H9 (cell line): Measurements from ENCODE around the gene ERMP1. TPM values are rescaled to one million over a fixed set of nuclear protein-coding genes. Genes with fewer than 3 reads are reported as not detected.

Experiments used
- DNase-seq: peaks from one replicate; pipeline ENCODE4 v3.0.0-alpha.2; 2017
- H2AFZ ChIP-seq: one replicate; pipeline ENCODE4 v1.6.1; 2013; ENCODE audit warnings: mild to moderate bottlenecking, low read length, control low read depth, moderate library complexity
- H2AK5ac ChIP-seq: 2 replicates; pipeline ENCODE4 v1.6.1; 2013; ENCODE audit warnings: low read length, control low read depth, mixed read lengths; ENCODE audit not compliant: insufficient read length
- H2BK120ac ChIP-seq: one replicate; pipeline ENCODE4 v1.6.1; 2013; ENCODE audit warnings: low read depth, mild to moderate bottlenecking, low read length, control low read depth, inconsistent platforms; ENCODE audit not compliant: poor library complexity, severe bottlenecking
- H2BK12ac ChIP-seq: 2 replicates; pipeline ENCODE4 v1.6.1; 2013; ENCODE audit warnings: low read length, control low read depth, mixed read lengths, low read depth; ENCODE audit not compliant: insufficient read length
- H2BK15ac ChIP-seq: 2 replicates; pipeline ENCODE4 v1.6.1; 2013; ENCODE audit warnings: low read depth, low read length, control low read depth
- H2BK20ac ChIP-seq: one replicate; pipeline ENCODE4 v1.6.1; 2013; ENCODE audit warnings: low read depth, mild to moderate bottlenecking, low read length, control low read depth, inconsistent platforms; ENCODE audit not compliant: poor library complexity, severe bottlenecking
- H2BK5ac ChIP-seq: 2 replicates; pipeline ENCODE4 v1.6.1; 2013; ENCODE audit warnings: low read length, control low read depth, mixed read lengths; ENCODE audit not compliant: insufficient read length
- H3K14ac ChIP-seq: 2 replicates; pipeline ENCODE4 v1.6.1; 2013; ENCODE audit warnings: low read length, control low read depth; ENCODE audit not compliant: insufficient read depth
- H3K18ac ChIP-seq: 2 replicates; pipeline ENCODE4 v1.6.1; 2013; ENCODE audit warnings: low read depth, mild to moderate bottlenecking, mixed read lengths, low read length, control low read depth; ENCODE audit not compliant: insufficient read length
- H3K23ac ChIP-seq: 2 replicates; pipeline ENCODE4 v1.6.1; 2013; ENCODE audit warnings: low read length, control low read depth, mixed read lengths, low read depth; ENCODE audit not compliant: insufficient read length
- H3K23me2 ChIP-seq: 2 replicates; pipeline ENCODE4 v1.6.1; 2013; ENCODE audit warnings: low read depth, mild to moderate bottlenecking, mixed read lengths, low read length, control low read depth; ENCODE audit not compliant: insufficient read length, poor library complexity, severe bottlenecking
- H3K27ac ChIP-seq: 2 replicates; pipeline ENCODE4 v1.5.1; 2013; ENCODE audit warnings: low read length, control low read depth, mixed read lengths, low read depth; ENCODE audit not compliant: insufficient read length
- H3K27me3 ChIP-seq: 2 replicates; pipeline ENCODE4 v1.6.1; 2013; ENCODE audit warnings: low read length, control low read depth, inconsistent platforms; ENCODE audit not compliant: insufficient read depth
- H3K4ac ChIP-seq: 2 replicates; pipeline ENCODE4 v1.6.1; 2013; ENCODE audit warnings: low read depth, mild to moderate bottlenecking, control low read depth, inconsistent platforms, low read length, moderate library complexity
- H3K4me1 ChIP-seq: 2 replicates; pipeline ENCODE4 v1.6.1; 2013; ENCODE audit warnings: low read length, control low read depth, inconsistent platforms; ENCODE audit not compliant: insufficient read depth
- H3K4me2 ChIP-seq: 2 replicates; pipeline ENCODE4 v1.6.1; 2013; ENCODE audit warnings: low read length, control low read depth, mixed read lengths; ENCODE audit not compliant: insufficient read length, insufficient read depth
- H3K56ac ChIP-seq: 2 replicates; pipeline ENCODE4 v1.6.1; 2013; ENCODE audit warnings: low read depth, mild to moderate bottlenecking, mixed read lengths, low read length, control low read depth; ENCODE audit not compliant: insufficient read length
- H3K79me1 ChIP-seq: 2 replicates; pipeline ENCODE4 v1.6.1; 2013; ENCODE audit warnings: low read depth, mild to moderate bottlenecking, moderate library complexity, low read length, control low read depth, inconsistent platforms; ENCODE audit not compliant: insufficient read depth, poor library complexity, severe bottlenecking
- H3K79me2 ChIP-seq: 2 replicates; pipeline ENCODE4 v1.6.1; 2013; ENCODE audit warnings: low read length, control low read depth, inconsistent platforms; ENCODE audit not compliant: insufficient read depth
- H3K9ac ChIP-seq: 2 replicates; pipeline ENCODE4 v1.6.1; 2013; ENCODE audit warnings: low read length, control low read depth, mixed read lengths; ENCODE audit not compliant: insufficient read length; ENCODE audit errors: extremely low read depth
- H3K9me3 ChIP-seq: one replicate; pipeline ENCODE4 v1.6.1; 2013; ENCODE audit warnings: low read depth, low read length, inconsistent platforms; ENCODE audit not compliant: control insufficient read depth
- H3T11ph ChIP-seq: one replicate; pipeline ENCODE4 v1.6.1; 2013; ENCODE audit warnings: mild to moderate bottlenecking, low read length, control low read depth, inconsistent platforms
- H4K20me1 ChIP-seq: one replicate; pipeline ENCODE4 v1.6.1; 2013; ENCODE audit not compliant: control insufficient read depth, insufficient read length, insufficient read depth
- H4K5ac ChIP-seq: 2 replicates; pipeline ENCODE4 v1.6.1; 2013; ENCODE audit warnings: low read depth, mild to moderate bottlenecking, mixed read lengths, low read length, control low read depth; ENCODE audit not compliant: insufficient read length
- H4K8ac ChIP-seq: replicated peaks from 2 replicates; pipeline ENCODE4 v1.6.1; 2013; ENCODE audit warnings: low read length, control low read depth, mixed read lengths, low read depth; ENCODE audit not compliant: insufficient read length
- H4K91ac ChIP-seq: 2 replicates; pipeline ENCODE4 v1.6.1; 2013; ENCODE audit warnings: low read depth, mild to moderate bottlenecking, moderate library complexity, mixed read lengths, low read length, control low read depth; ENCODE audit not compliant: insufficient read length
- H3K27ac Mint-ChIP-seq, 3 experiments: 2 replicates in 2 of 3; 3 replicates in 1 of 3; pipeline ENCODE4 v1.8.0; 2020 to 2021; ENCODE audit warnings: mixed read lengths in 3 of 3, mild to moderate bottlenecking in 1 of 3, moderate library complexity in 1 of 3
- H3K27me3 Mint-ChIP-seq: 2 replicates; pipeline ENCODE4 v1.8.0; 2021; ENCODE audit warnings: low read depth, mild to moderate bottlenecking, moderate library complexity, mixed read lengths
- H3K36me3 Mint-ChIP-seq, 3 experiments: 2 replicates in 2 of 3; 3 replicates in 1 of 3; pipeline ENCODE4 v1.8.0; 2020 to 2021; ENCODE audit warnings: low read depth in 3 of 3, mixed read lengths in 3 of 3; ENCODE audit not compliant: insufficient read depth in 1 of 3
- H3K4me1 Mint-ChIP-seq, 2 experiments: 2 replicates each; pipeline ENCODE4 v1.8.0; 2020; ENCODE audit warnings: mixed read lengths in 2 of 2
- H3K4me3 Mint-ChIP-seq, 2 experiments: 2 replicates in 1 of 2; 3 replicates in 1 of 2; pipeline ENCODE4 v1.8.0; 2020 to 2021; ENCODE audit warnings: mild to moderate bottlenecking in 2 of 2, mixed read lengths in 2 of 2, moderate library complexity in 1 of 2
- H3K9me3 Mint-ChIP-seq, 2 experiments: 2 replicates in 1 of 2; 3 replicates in 1 of 2; pipeline ENCODE4 v1.8.0; 2020; ENCODE audit warnings: mild to moderate bottlenecking in 2 of 2, mixed read lengths in 2 of 2, moderate library complexity in 1 of 2
- WGBS: extraction: QIAGEN DNeasy Blood & Tissue Kit; methylation state at CpG from one replicate; pipeline ENCODE4 v1.1.7; 2013; ENCODE audit warnings: missing lambda C conversion rate, low lambda C conversion rate, mixed read lengths; ENCODE audit not compliant: insufficient read length; ENCODE audit errors: extremely low coverage; 5-methylcytosine and 5-hydroxymethylcytosine counted together
- total RNA-seq: library from RNA; stranded (reverse); gene quantifications from 2 replicates; pipeline ENCODE4 v1.2.1, GENCODE V29; 2021
- TF ChIP-seq, protein P1 (sequence below): fragments of 200-600 bp; sonication (generic); conservative IDR thresholded peaks from 3 replicates; pipeline ENCODE4 v1.8.0; 2021; ENCODE audit warnings: antibody characterized with exemption, mild to moderate bottlenecking

The ERMP1 gene
- total RNA-seq, 1 experiment from 2014 or later = 20.2 TPM

DNA sequence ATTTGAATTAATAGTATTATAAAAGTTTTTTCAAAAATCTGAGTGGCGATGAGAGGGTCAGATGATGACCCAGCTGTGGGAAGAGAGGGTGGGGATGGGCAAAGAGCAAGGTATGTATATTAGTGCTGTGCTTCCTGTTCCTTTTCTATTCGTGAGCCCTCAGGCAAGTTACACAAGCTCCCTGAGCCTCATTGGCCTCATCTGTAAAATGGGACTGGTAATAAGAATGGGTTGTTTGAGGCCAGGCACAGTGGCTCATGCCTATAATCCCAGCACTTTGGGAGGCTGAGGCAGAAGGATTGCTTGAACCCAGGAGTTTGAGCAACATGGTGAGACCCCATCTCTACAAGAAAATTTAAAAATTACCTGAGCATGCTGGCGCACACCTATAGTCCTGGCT is 33.8 kb upstream of the ERMP1 start:
- H2AFZ ChIP-seq = no peak overlapping the region
- peaks cover 5 to 19% of the 10 kb centered on the region in 2 experiments for H3K4me1 Mint-ChIP-seq
- no peak overlapping the region; a peak in 1 of 7 replicates for H3K27ac Mint-ChIP-seq
- H2AK5ac ChIP-seq = no peak overlapping the region
- no peaks in the 10 kb centered on the region for H3K9me3 ChIP-seq
- no peaks in the 10 kb centered on the region for H4K20me1 ChIP-seq
- H3K23me2 ChIP-seq = no peaks in the 10 kb centered on the region
- no peak overlapping the region for H3K4me3 Mint-ChIP-seq
- no peak overlapping the region for H3K4ac ChIP-seq
- H3K23ac ChIP-seq = no peak overlapping the region
- no peak overlapping the region for H2BK15ac ChIP-seq
- TF ChIP-seq, protein P1, sequence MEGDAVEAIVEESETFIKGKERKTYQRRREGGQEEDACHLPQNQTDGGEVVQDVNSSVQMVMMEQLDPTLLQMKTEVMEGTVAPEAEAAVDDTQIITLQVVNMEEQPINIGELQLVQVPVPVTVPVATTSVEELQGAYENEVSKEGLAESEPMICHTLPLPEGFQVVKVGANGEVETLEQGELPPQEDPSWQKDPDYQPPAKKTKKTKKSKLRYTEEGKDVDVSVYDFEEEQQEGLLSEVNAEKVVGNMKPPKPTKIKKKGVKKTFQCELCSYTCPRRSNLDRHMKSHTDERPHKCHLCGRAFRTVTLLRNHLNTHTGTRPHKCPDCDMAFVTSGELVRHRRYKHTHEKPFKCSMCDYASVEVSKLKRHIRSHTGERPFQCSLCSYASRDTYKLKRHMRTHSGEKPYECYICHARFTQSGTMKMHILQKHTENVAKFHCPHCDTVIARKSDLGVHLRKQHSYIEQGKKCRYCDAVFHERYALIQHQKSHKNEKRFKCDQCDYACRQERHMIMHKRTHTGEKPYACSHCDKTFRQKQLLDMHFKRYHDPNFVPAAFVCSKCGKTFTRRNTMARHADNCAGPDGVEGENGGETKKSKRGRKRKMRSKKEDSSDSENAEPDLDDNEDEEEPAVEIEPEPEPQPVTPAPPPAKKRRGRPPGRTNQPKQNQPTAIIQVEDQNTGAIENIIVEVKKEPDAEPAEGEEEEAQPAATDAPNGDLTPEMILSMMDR = no peak
- no peak overlapping the region for H4K5ac ChIP-seq
- H3K36me3 Mint-ChIP-seq = no peaks in the 10 kb centered on the region
- no peak overlapping the region for H3K14ac ChIP-seq
- DNase-seq = no peak
- no peaks in the 10 kb centered on the region for H3K4me1 ChIP-seq
- no peak overlapping the region for H2BK5ac ChIP-seq
- H3T11ph ChIP-seq = no peak overlapping the region
- H3K27ac ChIP-seq = no peak overlapping the region
- no peak overlapping the region for H3K56ac ChIP-seq
- H3K27me3 ChIP-seq = no peaks in the 10 kb centered on the region
- no peak overlapping the region for H3K18ac ChIP-seq
- no peak overlapping the region for H4K8ac ChIP-seq
- no peaks in the 10 kb centered on the region for H3K79me2 ChIP-seq
- H3K9me3 Mint-ChIP-seq = no peaks in the 10 kb centered on the region
- H3K9ac ChIP-seq = no peak overlapping the region
- no CpG with 5 or more reads among the region's 3 CpGs for WGBS
- H2BK12ac ChIP-seq = no peak overlapping the region
- no peak overlapping the region for H4K91ac ChIP-seq
- no peaks in the 10 kb centered on the region for H3K79me1 ChIP-seq
- H3K4me2 ChIP-seq = no peak overlapping the region
- H2BK20ac ChIP-seq = no peak overlapping the region
- H3K27me3 Mint-ChIP-seq = peaks cover 5% of the 10 kb centered on the region
- no peak overlapping the region for H2BK120ac ChIP-seq
